Measurements from ENCODE around the gene GRK4. TPM values are rescaled to one million over a fixed set of nuclear protein-coding genes. Genes with fewer than 3 reads are reported as not detected.

GRK4 gene
- total and polyA plus RNA-seq, 2 donors (not counting 1 experiment from before 2014, with no cell fraction given): 0.73 to 2.3 TPM

DNA sequence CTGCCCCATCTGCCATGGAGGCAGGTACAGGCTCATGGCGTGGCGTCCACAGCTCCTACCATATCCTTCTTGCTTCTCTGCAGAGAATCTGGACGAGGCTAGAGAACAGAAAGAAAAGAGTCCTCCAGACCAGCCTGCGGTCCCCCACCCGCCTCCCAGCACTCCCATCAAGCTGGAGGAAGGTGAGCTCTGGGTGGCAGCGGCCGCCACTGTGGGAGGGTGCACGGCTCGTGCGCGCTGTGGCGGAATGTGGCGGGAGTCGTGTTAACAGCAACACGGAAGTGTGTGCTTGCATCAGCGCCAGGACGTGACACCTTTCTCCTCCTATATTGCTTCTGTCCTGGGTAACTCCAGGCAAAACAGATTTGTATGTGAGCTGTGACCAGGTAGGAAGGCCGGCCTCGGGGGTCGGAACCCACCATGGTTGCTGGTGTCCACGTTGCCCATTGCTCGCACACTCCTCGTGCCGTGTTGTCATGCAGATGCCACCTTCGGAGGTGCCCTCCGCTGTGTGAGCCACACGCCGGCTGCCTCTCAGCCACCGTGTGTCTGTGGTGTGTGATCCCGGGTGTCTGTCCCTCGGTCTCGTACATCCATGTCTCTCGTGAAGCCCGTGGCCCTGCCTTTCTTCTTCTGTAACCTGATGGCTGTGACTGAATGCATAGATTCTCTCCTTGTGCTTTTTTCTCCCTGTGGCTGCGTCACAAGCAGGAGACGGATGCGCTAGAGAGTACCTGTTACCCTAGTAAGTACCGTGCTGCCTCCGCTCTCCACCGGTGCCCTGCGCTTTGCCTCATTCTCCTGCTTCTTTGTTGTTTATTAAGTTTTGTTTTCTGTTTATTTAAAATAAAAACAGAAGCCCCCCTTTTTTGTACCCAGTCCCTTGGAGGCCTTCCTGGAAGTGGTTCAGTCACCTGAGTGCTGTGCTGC lies 37.2 kb upstream of the GRK4 start:
- Histone ChIP-seq H2AFZ (ENCODE audit: insufficient read depth, low read depth, low read length, poor library complexity, severe bottlenecking) (no peak overlapping the region), H3K9ac (ENCODE audit: low read length) (no peak overlapping the region), H4K20me1 (ENCODE audit: control insufficient read depth, insufficient read depth, low read length, poor library complexity, severe bottlenecking) (peaks cover 88% of the 10 kb centered on the region), H3K4me1 (ENCODE audit: control insufficient read depth in 2 of 2, insufficient read depth in 2 of 2, low read length in 2 of 2) (peaks cover 16 to 32% of the 10 kb centered on the region in 2 donors), H3K4me2 (replicated peaks; ENCODE audit: low read depth, low read length, poor library complexity, severe bottlenecking) (no peak overlapping the region), H3K27ac (ENCODE audit: low read length in 2 of 2) (no peak overlapping the region), H3K27me3 (replicated peaks in 1 of 4; ENCODE audit: control extremely low read depth in 1 of 4, control insufficient read depth in 3 of 4, insufficient read depth in 4 of 4, low read length in 3 of 4) (no peaks in the 10 kb centered on the region), H3K79me2 (ENCODE audit: control insufficient read depth, insufficient read depth, low read length) (peaks cover 52% of the 10 kb centered on the region), H3K4me3 (ENCODE audit: control extremely low read depth in 1 of 5, extremely low read depth in 1 of 5, insufficient read depth in 1 of 5, low read depth in 2 of 5, low read length in 4 of 5) (no peak overlapping the region), H3K9me3 (ENCODE audit: control extremely low read depth in 1 of 3, control insufficient read depth in 2 of 3, insufficient read depth in 1 of 3, low read length in 2 of 3) (no peaks in the 10 kb centered on the region), H3K36me3 (replicated peaks in 1 of 2; ENCODE audit: control extremely low read depth in 1 of 2, control insufficient read depth in 1 of 2, extremely low read depth in 1 of 2, insufficient read depth in 2 of 2, low read length in 1 of 2) (peaks cover 0 to 85% of the 10 kb centered on the region in 2 experiments)
- Mint-ChIP-seq H3K27ac (no peak overlapping the region), H3K9me3 (ENCODE audit: insufficient read depth) (no peaks in the 10 kb centered on the region), H3K27me3 (no peaks in the 10 kb centered on the region), H3K4me3 (no peak overlapping the region), H3K4me1 (peaks cover 35% of the 10 kb centered on the region)
- no peak for ATAC-seq (ENCODE audit: low read depth)
- DNase-seq: no peak
- 95% methylated on average over 30 of the region's 41 CpGs for WGBS (ENCODE audit: insufficient coverage)
- ChIA-PET CTCF (no interaction called here), POLR2A (no interaction called here)
- intact Hi-C loops (cut with micrococcal nuclease): no loop called here
- TF ChIP-seq, protein P1, sequence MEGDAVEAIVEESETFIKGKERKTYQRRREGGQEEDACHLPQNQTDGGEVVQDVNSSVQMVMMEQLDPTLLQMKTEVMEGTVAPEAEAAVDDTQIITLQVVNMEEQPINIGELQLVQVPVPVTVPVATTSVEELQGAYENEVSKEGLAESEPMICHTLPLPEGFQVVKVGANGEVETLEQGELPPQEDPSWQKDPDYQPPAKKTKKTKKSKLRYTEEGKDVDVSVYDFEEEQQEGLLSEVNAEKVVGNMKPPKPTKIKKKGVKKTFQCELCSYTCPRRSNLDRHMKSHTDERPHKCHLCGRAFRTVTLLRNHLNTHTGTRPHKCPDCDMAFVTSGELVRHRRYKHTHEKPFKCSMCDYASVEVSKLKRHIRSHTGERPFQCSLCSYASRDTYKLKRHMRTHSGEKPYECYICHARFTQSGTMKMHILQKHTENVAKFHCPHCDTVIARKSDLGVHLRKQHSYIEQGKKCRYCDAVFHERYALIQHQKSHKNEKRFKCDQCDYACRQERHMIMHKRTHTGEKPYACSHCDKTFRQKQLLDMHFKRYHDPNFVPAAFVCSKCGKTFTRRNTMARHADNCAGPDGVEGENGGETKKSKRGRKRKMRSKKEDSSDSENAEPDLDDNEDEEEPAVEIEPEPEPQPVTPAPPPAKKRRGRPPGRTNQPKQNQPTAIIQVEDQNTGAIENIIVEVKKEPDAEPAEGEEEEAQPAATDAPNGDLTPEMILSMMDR (IDR thresholded peaks at IDR 0.05): no peak
- no peak for TF ChIP-seq EZH2 (IDR thresholded peaks at IDR 0.05; ENCODE audit: borderline replicate concordance, insufficient read depth, low read depth, low read length, poor library complexity, severe bottlenecking)

DNA sequence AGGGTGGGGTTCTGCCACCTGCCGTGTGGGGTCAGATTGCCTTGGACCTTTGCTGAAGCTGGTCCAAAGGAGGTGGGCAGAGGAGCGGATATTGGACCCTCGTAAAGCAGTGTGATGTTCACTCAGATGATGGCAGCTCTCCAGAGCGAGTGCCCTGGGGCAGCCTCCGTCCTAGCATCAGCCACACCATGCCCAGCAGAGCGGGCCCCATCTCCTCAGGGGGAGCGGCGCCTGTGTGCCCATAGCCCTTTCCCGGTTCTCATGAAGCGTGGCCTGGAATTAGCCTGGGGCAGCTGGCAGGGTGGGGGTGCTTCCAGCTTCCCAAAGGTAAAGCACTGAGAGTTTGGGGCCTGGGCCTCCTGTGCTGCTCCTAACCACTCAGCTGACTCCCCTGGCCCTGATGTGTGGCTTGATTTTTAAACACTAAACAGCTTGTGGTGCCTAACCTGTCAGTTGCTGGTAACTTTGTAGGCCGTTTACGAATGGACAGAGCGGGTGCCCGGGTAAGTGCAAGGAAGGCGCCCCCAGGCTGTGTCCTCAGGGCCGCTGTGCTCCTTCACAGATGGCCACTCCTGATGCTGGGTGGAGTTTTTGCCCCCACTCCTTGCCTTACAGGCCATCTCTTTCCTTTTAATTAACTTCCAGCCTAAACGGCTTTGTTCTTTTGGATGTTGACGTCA lies 36.2 kb upstream of the GRK4 start:
- Histone ChIP-seq H3K4me2 (replicated peaks; ENCODE audit: low read depth, low read length, poor library complexity, severe bottlenecking) (no peak overlapping the region), H3K79me2 (ENCODE audit: control insufficient read depth, insufficient read depth, low read length) (peaks cover 45% of the 10 kb centered on the region), H3K9me3 (ENCODE audit: control extremely low read depth in 1 of 3, control insufficient read depth in 2 of 3, insufficient read depth in 1 of 3, low read length in 2 of 3) (no peaks in the 10 kb centered on the region), H3K27me3 (replicated peaks in 1 of 4; ENCODE audit: control extremely low read depth in 1 of 4, control insufficient read depth in 3 of 4, insufficient read depth in 4 of 4, low read length in 3 of 4) (no peaks in the 10 kb centered on the region), H3K36me3 (replicated peaks in 1 of 2; ENCODE audit: control extremely low read depth in 1 of 2, control insufficient read depth in 1 of 2, extremely low read depth in 1 of 2, insufficient read depth in 2 of 2, low read length in 1 of 2) (peaks cover 0 to 85% of the 10 kb centered on the region in 2 experiments), H3K9ac (ENCODE audit: low read length) (no peak overlapping the region), H4K20me1 (ENCODE audit: control insufficient read depth, insufficient read depth, low read length, poor library complexity, severe bottlenecking) (peaks cover 94% of the 10 kb centered on the region), H3K27ac (ENCODE audit: low read length in 2 of 2) (no peak overlapping the region), H3K4me3 (ENCODE audit: control extremely low read depth in 1 of 5, extremely low read depth in 1 of 5, insufficient read depth in 1 of 5, low read depth in 2 of 5, low read length in 4 of 5) (no peak overlapping the region), H3K4me1 (ENCODE audit: control insufficient read depth in 2 of 2, insufficient read depth in 2 of 2, low read length in 2 of 2) (peaks cover 21 to 37% of the 10 kb centered on the region in 2 donors), H2AFZ (ENCODE audit: insufficient read depth, low read depth, low read length, poor library complexity, severe bottlenecking) (no peak overlapping the region)
- intact Hi-C loops (cut with micrococcal nuclease): no loop called here
- no peak overlapping the region for H3K27ac Mint-ChIP-seq
- ChIA-PET CTCF (no interaction called here), POLR2A (no interaction called here)
- no peak overlapping the region for H3K4me3 Mint-ChIP-seq
- H3K4me1 Mint-ChIP-seq: peaks cover 33% of the 10 kb centered on the region
- ATAC-seq (ENCODE audit: low read depth) (no peak), DNase-seq (no peak)
- TF ChIP-seq, protein P1 (IDR thresholded peaks at IDR 0.05): no peak
- no peak for TF ChIP-seq EZH2 (IDR thresholded peaks at IDR 0.05; ENCODE audit: borderline replicate concordance, insufficient read depth, low read depth, low read length, poor library complexity, severe bottlenecking)
- no peaks in the 10 kb centered on the region for H3K27me3 Mint-ChIP-seq
- H3K9me3 Mint-ChIP-seq (ENCODE audit: insufficient read depth): no peaks in the 10 kb centered on the region
- 96% methylated on average over 18 of the region's 18 CpGs for WGBS (ENCODE audit: insufficient coverage)
